Trophoblast cell (in vitro differentiated cells and primary cell): ENCODE data around the gene CISD3.

Source experiments
- DNase-seq, 2 donors: peaks; one replicate each; pipeline ENCODE4 v3.0.0-alpha.2; 2016
- H2AFZ ChIP-seq: 2 replicates; pipeline ENCODE4 v1.6.1; 2013; ENCODE audit warnings: low read length, moderate library complexity, mild to moderate bottlenecking; ENCODE audit not compliant: insufficient read depth, poor library complexity
- H2AK5ac ChIP-seq: 2 replicates; pipeline ENCODE4 v1.6.1; 2013; ENCODE audit warnings: mild to moderate bottlenecking, low read length
- H2BK120ac ChIP-seq: 2 replicates; pipeline ENCODE4 v1.6.1; 2013; ENCODE audit warnings: low read length, mild to moderate bottlenecking, moderate library complexity; ENCODE audit not compliant: insufficient read depth, poor library complexity
- H2BK12ac ChIP-seq: 2 replicates; pipeline ENCODE4 v1.6.1; 2013; ENCODE audit warnings: mild to moderate bottlenecking, low read length, moderate library complexity
- H2BK5ac ChIP-seq: 2 replicates; pipeline ENCODE4 v1.6.1; 2013; ENCODE audit warnings: low read length, low read depth, moderate library complexity, mild to moderate bottlenecking; ENCODE audit not compliant: poor library complexity
- H3K14ac ChIP-seq: 2 replicates; pipeline ENCODE4 v1.6.1; 2013; ENCODE audit warnings: mild to moderate bottlenecking, low read length
- H3K18ac ChIP-seq: 2 replicates; pipeline ENCODE4 v1.6.1; 2013; ENCODE audit warnings: mild to moderate bottlenecking, low read length
- H3K23ac ChIP-seq: 2 replicates; pipeline ENCODE4 v1.6.1; 2013; ENCODE audit warnings: low read length
- H3K27ac ChIP-seq: 2 replicates; pipeline ENCODE4 v1.5.1; 2013; ENCODE audit warnings: low read depth, mild to moderate bottlenecking, inconsistent platforms, low read length, moderate library complexity
- H3K27me3 ChIP-seq: 2 replicates; pipeline ENCODE4 v1.6.1; 2013; ENCODE audit warnings: inconsistent platforms, mild to moderate bottlenecking, low read length, moderate library complexity; ENCODE audit not compliant: insufficient read depth
- H3K36me3 ChIP-seq, 2 experiments: 1 replicate in 1 of 2; 2 replicates in 1 of 2; pipeline ENCODE4 v1.6.1; 2013; ENCODE audit warnings: low read length in 2 of 2, mild to moderate bottlenecking in 2 of 2, moderate library complexity in 1 of 2; ENCODE audit not compliant: insufficient read depth in 2 of 2, control insufficient read depth in 1 of 2
- H3K4ac ChIP-seq: 2 replicates; pipeline ENCODE4 v1.6.1; 2013; ENCODE audit warnings: low read depth, mild to moderate bottlenecking, low read length, moderate library complexity
- H3K4me1 ChIP-seq, 2 experiments: 1 replicate in 1 of 2; 2 replicates in 1 of 2; pipeline ENCODE4 v1.6.1; 2013; ENCODE audit warnings: low read length in 2 of 2, mild to moderate bottlenecking in 2 of 2, moderate library complexity in 1 of 2; ENCODE audit not compliant: insufficient read depth in 2 of 2, control insufficient read depth in 1 of 2
- H3K4me2 ChIP-seq: 2 replicates; pipeline ENCODE4 v1.6.1; 2013; ENCODE audit warnings: inconsistent platforms, mild to moderate bottlenecking, low read length, moderate library complexity
- H3K4me3 ChIP-seq: 2 replicates; pipeline ENCODE4 v1.5.1; 2013; ENCODE audit warnings: mild to moderate bottlenecking, low read depth, low read length, inconsistent platforms
- H3K79me1 ChIP-seq: one replicate; pipeline ENCODE4 v1.6.1; 2013; ENCODE audit warnings: low read length
- H3K79me2 ChIP-seq: 2 replicates; pipeline ENCODE4 v1.6.1; 2013; ENCODE audit warnings: low read length, mild to moderate bottlenecking; ENCODE audit not compliant: control insufficient read depth, insufficient read depth, poor library complexity
- H3K9ac ChIP-seq: 2 replicates; pipeline ENCODE4 v1.6.1; 2013; ENCODE audit warnings: mild to moderate bottlenecking, low read length
- H3K9me3 ChIP-seq: 2 replicates; pipeline ENCODE4 v1.6.1; 2013; ENCODE audit warnings: low read depth, mild to moderate bottlenecking, control low read depth, inconsistent platforms, low read length; ENCODE audit not compliant: insufficient read depth
- H4K12ac ChIP-seq: 2 replicates; pipeline ENCODE4 v1.6.1; 2013; ENCODE audit warnings: low read depth, mild to moderate bottlenecking, low read length, moderate library complexity
- H4K8ac ChIP-seq: 2 replicates; pipeline ENCODE4 v1.6.1; 2013; ENCODE audit warnings: low read depth, mild to moderate bottlenecking, low read length, moderate library complexity
- H4K91ac ChIP-seq: one replicate; pipeline ENCODE4 v1.6.1; 2013; ENCODE audit warnings: low read depth, mild to moderate bottlenecking, low read length, moderate library complexity
- WGBS: extraction: QIAGEN DNeasy Blood & Tissue Kit; methylation state at CpG from one replicate; pipeline ENCODE4 v1.1.7; 2013; ENCODE audit warnings: missing lambda C conversion rate; ENCODE audit not compliant: insufficient read length, insufficient coverage; ENCODE audit errors: extremely low coverage; 5-methylcytosine and 5-hydroxymethylcytosine counted together

Gene CISD3

DNA sequence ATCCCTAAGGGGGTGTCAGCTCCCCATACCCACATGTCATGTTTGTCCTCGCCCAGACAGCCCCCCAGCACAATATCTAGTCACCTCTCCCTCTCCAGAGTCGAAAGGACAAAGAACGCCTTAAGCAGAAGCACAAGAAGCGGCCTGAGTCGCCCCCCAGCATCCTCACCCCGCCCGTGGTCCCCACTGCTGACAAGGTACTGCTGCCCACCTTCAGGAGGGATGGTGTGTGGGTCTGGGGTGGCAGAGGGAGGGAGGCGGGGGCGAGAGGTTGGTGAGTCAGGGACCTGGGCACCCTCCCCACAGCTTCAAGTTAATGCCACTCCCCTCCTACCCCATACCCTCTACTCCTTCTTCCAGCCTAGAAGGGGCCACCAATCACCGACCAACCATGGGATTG is 17.5 kb upstream of the CISD3 start:
- Histone ChIP-seq H2BK120ac (no peak overlapping the region), H3K79me2 (no peaks in the 10 kb centered on the region), H3K23ac (no peak overlapping the region), H3K79me1 (no peaks in the 10 kb centered on the region), H4K12ac (no peak overlapping the region), H2BK12ac (no peak overlapping the region), H2AK5ac (no peak overlapping the region), H4K8ac (no peak overlapping the region), H3K27me3 (no peaks in the 10 kb centered on the region), H3K14ac (no peak overlapping the region), H2BK5ac (no peak overlapping the region), H4K91ac (no peak overlapping the region), H3K9me3 (peaks cover 2% of the 10 kb centered on the region), H3K9ac (no peak overlapping the region), H3K4me2 (no peak overlapping the region), H3K4ac (no peak overlapping the region), H3K4me3 (no peak overlapping the region), H2AFZ (no peak overlapping the region), H3K27ac (no peak overlapping the region), H3K4me1 (no peaks in the 10 kb centered on the region), H3K18ac (no peak overlapping the region), H3K36me3 (peaks cover 54 to 65% of the 10 kb centered on the region in 2 experiments)
- no peak for DNase-seq
- WGBS = no CpG with 5 or more reads among the region's 10 CpGs

GRCh38 chr17:38713456-38714075 is 16.6 kb upstream of the CISD3 start:
- H3K4me1 ChIP-seq = peaks cover 0 to 2% of the 10 kb centered on the region in 2 experiments
- H3K18ac ChIP-seq = no peak overlapping the region
- no peaks in the 10 kb centered on the region for H3K79me1 ChIP-seq
- no peak overlapping the region for H3K23ac ChIP-seq
- H4K8ac ChIP-seq = no peak overlapping the region
- H2AFZ ChIP-seq = no peak overlapping the region
- no peak overlapping the region for H2BK5ac ChIP-seq
- no peaks in the 10 kb centered on the region for H3K79me2 ChIP-seq
- no CpG with 5 or more reads among the region's 11 CpGs for WGBS
- H3K36me3 ChIP-seq = peaks cover 52 to 62% of the 10 kb centered on the region in 2 experiments
- no peak overlapping the region for H3K14ac ChIP-seq
- H3K4me2 ChIP-seq = no peak overlapping the region
- H2BK120ac ChIP-seq = no peak overlapping the region
- no peak overlapping the region for H3K4ac ChIP-seq
- no peak overlapping the region for H4K91ac ChIP-seq
- H2BK12ac ChIP-seq = no peak overlapping the region
- H3K9me3 ChIP-seq = peaks cover 2% of the 10 kb centered on the region
- H3K4me3 ChIP-seq = no peak overlapping the region
- no peaks in the 10 kb centered on the region for H3K27me3 ChIP-seq
- H3K27ac ChIP-seq = no peak overlapping the region
- no peak for DNase-seq
- no peak overlapping the region for H4K12ac ChIP-seq
- no peak overlapping the region for H3K9ac ChIP-seq
- no peak overlapping the region for H2AK5ac ChIP-seq

DNA sequence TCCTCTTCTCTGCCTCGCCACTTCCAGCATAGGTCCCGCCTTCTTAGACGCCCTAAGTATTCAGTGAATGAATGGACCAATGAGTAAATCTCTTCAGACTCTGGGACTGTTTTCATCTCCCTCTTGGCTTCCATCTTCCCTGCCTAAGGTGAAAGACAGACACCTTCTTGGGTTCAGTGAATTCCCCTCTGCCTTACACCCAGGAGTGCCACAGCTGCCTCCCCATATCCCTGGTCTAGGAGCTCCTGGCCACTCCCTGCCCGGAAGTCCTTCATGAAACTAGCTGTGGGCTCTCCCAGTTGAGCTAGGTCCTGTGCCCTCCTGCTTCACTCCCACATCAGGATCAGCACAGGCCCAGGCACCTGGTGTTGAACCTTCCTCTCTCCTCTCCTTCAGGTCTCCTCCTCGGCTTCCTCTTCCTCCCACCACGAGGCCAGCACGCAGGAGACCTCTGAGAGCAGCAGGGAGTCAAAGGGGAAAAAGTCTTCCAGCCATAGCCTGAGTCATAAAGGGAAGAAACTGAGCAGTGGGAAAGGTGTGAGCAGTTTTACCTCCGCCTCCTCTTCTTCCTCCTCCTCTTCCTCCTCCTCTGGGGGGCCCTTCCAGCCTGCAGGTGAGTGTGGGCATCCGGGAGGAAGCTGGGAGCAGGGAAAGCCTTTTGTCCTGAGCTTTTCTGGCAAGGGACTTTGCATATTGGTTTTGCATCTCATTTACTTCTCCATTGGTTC is 14.8 kb upstream of the CISD3 start:
- peaks cover 46 to 56% of the 10 kb centered on the region in 2 experiments for H3K36me3 ChIP-seq
- H3K4me2 ChIP-seq = no peak overlapping the region
- no CpG with 5 or more reads among the region's 9 CpGs for WGBS
- H3K4me3 ChIP-seq = no peak overlapping the region
- no peak overlapping the region for H3K14ac ChIP-seq
- H3K79me1 ChIP-seq = peaks cover 3% of the 10 kb centered on the region
- peaks cover 8 to 12% of the 10 kb centered on the region in 2 experiments for H3K4me1 ChIP-seq
- H3K18ac ChIP-seq = no peak overlapping the region
- no peak overlapping the region for H3K4ac ChIP-seq
- H2AK5ac ChIP-seq = no peak overlapping the region
- H3K27me3 ChIP-seq = no peaks in the 10 kb centered on the region
- no peak overlapping the region for H3K23ac ChIP-seq
- no peak for DNase-seq
- H2AFZ ChIP-seq = no peak overlapping the region
- H2BK5ac ChIP-seq = no peak overlapping the region
- H2BK120ac ChIP-seq = no peak overlapping the region
- peaks cover 4% of the 10 kb centered on the region for H3K9me3 ChIP-seq
- no peak overlapping the region for H4K8ac ChIP-seq
- H3K9ac ChIP-seq = no peak overlapping the region
- H4K91ac ChIP-seq = no peak overlapping the region
- no peak overlapping the region for H3K27ac ChIP-seq
- H2BK12ac ChIP-seq = no peak overlapping the region
- H4K12ac ChIP-seq = no peak overlapping the region
- no peaks in the 10 kb centered on the region for H3K79me2 ChIP-seq

GRCh38 chr17:38716368-38717005 is 13.7 kb upstream of the CISD3 start:
- H3K4me3 ChIP-seq = no peak overlapping the region
- no peaks in the 10 kb centered on the region for H3K27me3 ChIP-seq
- H3K27ac ChIP-seq = no peak overlapping the region
- peaks cover 4% of the 10 kb centered on the region for H3K9me3 ChIP-seq
- H3K4me1 ChIP-seq = peaks cover 8 to 12% of the 10 kb centered on the region in 2 experiments
- H2BK120ac ChIP-seq = no peak overlapping the region
- H2AFZ ChIP-seq = no peak overlapping the region
- H3K18ac ChIP-seq = no peak overlapping the region
- no CpG with 5 or more reads among the region's 18 CpGs for WGBS
- no peak overlapping the region for H3K9ac ChIP-seq
- no peak overlapping the region for H4K12ac ChIP-seq
- no peak for DNase-seq
- H2BK12ac ChIP-seq = no peak overlapping the region
- H3K14ac ChIP-seq = no peak overlapping the region
- H3K79me1 ChIP-seq = peaks cover 3% of the 10 kb centered on the region
- no peaks in the 10 kb centered on the region for H3K79me2 ChIP-seq
- no peak overlapping the region for H2BK5ac ChIP-seq
- H3K36me3 ChIP-seq = peaks cover 47 to 48% of the 10 kb centered on the region in 2 experiments
- no peak overlapping the region for H3K4ac ChIP-seq
- no peak overlapping the region for H3K23ac ChIP-seq
- no peak overlapping the region for H4K8ac ChIP-seq
- no peak overlapping the region for H3K4me2 ChIP-seq
- H2AK5ac ChIP-seq = no peak overlapping the region
- H4K91ac ChIP-seq = no peak overlapping the region
